GM21447 (cell line): Measurements from ENCODE around the gene SPTB.

Source experiments
- ATAC-seq: cut with Tn5 transposase; IDR thresholded peaks from one replicate; pipeline ENCODE4 v1.9.1; 2021; ENCODE audit not compliant: unreplicated experiment

The SPTB gene

DNA sequence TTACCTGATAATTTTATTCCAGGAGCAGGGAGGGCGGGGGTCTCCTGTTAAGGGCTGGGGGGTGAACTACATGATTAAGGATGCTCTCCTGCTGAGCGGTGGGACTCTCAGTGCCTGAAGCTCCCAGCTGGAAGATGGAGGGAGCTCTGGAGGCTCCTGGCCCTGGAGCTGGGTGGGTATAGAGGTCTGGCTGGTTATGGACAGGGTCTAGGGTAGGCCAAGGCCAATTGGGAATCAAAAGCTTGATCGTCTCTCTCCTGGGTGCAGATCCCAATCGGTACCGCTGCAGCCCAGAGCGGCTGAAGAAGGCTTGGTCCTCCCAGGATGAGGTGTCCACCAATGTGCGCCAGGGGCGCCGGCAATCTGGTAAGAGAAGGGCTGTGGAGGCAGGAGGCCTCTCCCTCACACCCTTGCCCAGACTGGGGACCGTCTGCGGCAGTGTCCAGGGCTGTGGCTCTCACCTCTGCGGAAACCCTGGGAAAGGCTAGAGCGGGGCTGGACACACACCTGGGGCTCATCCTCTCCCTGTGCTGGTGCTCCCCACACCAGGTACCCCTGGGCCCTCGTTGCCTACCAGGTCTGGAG, 147.1 kb downstream of the SPTB start:
- ATAC-seq, result no peak

DNA sequence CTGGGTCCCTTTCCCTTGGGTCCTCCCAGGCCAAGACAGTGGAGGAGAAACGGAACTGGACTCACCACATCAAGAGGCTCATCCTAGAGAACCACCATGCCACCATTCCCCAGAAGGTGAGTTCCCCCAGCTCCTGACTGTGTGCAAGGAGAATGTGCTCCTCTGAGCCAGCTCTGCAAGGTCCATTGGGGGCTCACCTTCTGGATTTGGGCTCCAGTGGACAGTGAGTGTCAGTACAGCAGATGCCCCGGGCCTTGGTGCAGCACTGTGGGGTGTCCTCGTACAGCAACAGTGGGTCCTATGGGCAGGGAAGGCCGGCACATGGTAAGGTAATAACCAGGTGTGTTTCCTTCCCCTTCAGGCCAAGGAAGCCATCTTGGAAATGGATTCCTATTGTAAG, 147.6 kb downstream of the SPTB start:
- no peak for ATAC-seq

DNA sequence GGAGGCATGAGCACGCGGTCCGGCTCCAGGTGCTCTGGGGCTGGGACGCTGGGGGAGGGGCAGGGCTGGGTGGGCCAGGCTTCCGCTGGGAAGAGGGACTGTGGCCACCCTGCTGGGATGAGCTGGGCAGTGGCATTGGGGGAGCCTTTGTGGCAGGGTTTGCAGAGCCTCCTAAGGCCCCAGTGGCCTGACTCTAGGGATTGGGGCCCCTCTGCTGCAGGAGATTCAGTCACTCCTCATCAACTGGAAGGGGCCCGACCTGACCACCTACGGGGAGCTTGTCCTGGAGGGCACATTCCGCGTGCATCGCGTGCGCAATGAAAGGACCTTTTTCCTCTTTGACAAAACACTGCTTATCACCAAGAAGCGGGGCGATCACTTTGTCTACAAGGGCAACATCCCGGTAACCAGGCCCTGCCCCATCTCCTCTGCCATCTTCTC, 148.5 kb downstream of the SPTB start:
- ATAC-seq, result no peak

- no peak for ATAC-seq
These were observed 149.0 kb downstream of the SPTB start for GRCh38 chr14:64730681-64731080.

GRCh38 chr14:64730061-64730440, 149.7 kb downstream of the SPTB start:
- no peak for ATAC-seq

GRCh38 chr14:64729386-64730060, 150.2 kb downstream of the SPTB start:
- ATAC-seq, result no peak

DNA sequence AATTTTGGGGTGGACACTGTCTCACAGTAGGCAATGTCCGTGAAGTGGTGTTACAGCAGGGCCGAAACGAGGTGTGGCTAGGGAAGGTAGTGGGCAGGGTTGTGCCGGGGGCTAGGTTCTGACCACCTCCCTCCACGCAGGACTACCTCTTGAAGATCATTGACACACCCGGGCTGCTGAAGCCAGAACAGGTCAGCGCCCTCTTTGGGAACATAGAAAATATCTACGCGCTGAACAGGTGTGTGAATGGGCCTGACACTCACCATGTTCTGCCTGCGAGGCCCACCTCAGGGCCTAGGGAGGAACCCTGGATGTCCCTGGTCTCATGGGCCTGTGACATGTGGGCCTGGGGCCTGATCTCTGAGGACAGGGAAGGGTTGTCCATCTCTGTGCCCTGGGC, 150.9 kb downstream of the SPTB start:
- ATAC-seq, result no peak

DNA sequence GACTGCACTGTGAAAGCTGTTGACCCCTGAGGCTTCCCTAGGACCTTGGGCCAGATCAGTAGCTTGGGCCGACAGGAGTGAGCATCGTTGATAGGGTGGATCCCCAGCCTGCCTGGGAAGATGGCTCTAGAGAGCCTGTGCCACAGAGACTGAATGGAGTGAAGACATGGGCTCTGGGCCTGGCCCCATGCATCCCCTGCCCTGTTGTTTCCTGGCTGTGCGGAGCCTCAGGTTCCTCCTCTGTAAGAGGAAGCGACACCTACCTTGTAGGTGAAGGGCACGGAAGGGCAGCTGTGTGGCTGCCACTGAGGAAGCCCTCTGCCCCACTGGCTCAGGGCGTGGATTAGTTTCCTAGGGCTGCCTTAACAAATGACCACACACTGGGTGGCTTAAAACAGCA, 151.6 kb downstream of the SPTB start:
- ATAC-seq, result no peak

DNA sequence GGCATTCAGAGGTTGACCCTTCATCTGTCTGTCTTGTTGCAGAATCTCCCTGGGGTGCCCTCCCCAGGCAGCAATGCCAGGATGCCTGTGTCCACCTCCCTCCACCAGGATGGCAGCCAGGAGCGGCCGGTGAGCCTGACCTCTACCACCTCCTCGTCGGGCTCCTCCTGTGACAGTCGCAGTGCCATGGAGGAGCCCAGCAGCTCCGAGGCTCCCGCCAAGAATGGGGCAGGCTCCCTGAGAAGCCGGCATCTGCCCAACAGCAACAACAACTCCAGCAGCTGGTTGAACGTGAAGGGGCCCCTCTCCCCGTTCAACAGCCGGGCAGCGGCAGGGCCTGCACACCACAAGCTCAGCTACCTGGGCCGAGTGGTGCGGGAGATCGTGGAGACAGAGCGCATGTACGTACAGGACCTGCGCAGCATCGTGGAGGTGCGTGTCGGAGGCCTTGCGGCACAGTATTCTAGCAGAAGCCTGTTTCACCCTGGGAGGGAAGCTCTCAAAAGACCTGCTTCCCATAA, 152.1 kb downstream of the SPTB start:
- no peak for ATAC-seq

- ATAC-seq, result no peak
These were observed 153.2 kb downstream of the SPTB start for GRCh38 chr14:64726585-64726890.

DNA sequence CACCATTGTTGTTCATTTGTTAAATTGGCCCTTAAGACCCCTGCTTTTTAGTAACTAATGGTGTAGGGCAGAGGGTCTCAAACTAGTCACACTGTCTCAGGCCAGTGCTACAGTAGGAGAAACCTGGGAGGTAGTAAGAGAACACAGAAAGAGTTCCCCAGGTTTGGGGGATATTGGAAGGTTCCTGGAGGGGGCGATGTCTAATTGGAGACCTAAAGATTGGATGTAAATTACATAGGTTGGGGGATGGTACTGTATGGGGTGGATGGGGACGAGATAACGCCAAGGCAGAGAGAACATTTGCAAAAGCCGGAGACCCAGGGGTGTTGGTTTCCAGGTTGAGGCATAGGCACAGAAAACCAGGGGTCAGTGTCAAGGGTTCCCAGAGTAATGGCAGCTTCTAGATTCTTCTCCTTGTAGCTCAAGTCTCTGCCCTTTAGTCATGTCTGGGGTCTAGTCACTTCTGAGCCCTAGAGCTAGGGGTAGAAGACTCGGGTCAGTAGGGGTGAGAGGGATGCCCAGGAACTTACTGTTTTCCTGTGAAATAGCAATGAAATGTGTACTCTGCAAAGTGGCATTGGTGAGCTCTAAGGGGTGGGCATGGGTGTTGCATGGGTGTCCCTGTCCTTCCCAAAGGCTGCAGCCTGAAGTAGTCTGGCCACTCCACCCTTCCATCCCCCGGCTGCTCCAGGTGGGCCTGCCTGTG, 153.7 kb downstream of the SPTB start:
- no peak for ATAC-seq

DNA sequence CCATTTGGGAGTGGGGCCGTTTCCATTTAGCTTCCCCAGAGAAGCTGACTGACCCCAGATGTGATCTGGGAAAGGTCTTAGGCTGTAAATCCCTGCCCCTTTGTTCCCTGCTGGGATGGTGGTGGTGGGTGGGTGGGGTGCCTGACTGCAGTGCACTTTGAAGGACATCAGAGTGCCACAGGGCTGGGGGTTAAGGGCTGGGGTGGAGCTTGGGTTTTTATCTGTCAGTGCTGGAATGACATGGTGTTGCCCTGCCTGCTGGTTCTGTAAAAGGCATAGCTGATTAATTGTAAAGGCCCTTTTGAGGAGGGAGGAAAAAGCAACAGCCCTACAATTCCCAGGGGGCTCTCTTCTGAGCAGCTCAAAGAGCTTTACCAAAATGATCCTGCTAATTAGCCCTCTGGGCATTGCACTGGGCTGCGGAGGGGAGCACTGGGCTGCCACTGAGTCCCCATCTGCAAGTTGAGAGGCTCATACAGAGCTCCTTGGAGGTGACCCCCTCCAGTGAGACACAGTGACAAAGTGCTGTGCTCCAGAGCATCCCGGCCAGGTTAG, 154.4 kb downstream of the SPTB start:
- ATAC-seq, result no peak

DNA sequence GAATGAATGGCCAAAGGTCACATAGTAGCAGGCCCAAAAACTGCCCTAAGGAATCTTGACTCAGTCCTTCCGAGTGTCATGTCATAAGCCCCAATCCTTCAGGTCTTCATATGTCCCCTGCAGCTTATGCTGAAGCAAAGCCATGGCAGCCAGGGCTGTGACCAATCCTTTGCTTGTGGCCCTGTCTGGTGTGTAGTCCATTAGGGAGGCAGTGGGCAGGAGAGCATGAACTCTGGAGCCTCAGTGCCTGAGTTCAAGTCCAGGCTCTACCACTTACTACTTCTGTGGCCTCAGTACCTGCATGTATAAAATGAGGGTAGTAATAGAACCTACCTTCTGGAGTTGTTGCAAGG, 155.2 kb downstream of the SPTB start:
- no peak for ATAC-seq

DNA sequence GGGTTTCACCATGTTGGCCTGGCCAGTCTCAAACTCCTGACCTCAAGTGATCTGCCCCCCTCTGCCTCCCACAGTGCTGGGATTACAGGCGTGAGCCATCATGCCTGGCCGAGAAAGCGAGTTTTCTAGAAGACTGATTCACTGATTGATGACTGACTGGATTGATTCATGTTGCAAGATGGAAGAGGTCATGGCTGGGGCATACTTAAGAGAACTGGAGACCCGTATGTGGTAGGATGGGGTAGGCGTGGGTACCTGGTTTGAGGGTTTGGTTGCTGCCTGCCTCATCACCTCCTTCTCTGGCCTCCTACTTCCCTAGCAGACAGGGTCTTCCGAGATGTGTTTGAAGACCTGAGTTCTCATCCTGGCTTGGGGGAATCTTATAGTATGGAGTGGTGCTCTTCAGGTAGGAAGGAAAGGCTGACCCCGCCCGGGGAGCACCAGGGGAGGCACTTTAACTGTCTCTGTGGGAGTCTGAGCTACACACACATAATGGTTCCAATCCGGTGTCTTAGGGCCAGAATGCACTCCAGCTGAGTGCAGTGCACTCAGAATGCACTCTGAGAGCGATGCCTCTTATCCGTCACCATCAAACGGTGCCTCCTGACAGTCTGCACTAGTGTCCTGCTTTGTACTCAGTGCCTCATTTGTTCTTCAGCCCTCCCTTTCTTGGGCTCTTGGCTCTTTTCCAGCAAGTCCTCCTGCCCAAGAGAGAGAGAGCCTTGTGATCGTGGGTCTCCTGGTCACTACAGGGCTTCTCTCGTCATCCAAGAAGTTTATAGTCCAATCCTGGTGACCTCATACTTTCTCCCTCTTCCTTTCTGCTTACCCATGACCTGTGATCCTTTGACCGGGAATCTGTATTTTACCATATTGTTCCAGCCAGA, 155.8 kb downstream of the SPTB start:
- ATAC-seq, result no peak

DNA sequence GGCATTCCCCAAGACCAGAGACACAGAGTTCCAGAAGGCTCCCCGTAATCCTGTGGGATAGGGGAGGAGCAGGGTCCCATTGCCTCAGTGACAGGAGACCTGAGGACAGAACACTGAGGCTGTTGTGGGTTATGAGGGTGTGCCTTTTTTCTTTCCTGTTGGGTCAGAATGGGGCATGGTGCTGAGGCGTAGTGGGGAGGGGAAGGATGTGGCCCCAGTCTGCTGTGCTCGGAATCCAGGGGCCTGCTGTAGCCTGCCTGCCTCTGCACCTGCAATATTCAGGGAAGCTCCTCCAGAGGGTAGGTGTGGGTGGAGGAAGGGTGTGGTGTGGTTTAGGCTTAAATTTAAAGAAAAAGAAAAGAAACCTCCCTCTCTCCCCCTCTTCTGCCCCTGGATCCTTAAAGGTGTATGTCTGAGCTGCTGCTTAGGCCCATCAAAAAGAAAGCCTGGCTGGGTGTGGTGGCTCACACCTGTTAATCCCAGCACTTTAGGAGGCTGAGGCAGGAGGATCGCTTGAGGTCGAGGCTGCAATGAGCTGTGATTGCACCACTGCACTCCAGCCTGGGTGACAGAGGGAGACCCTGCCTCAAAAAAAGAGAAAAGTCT, 156.8 kb downstream of the SPTB start:
- no peak for ATAC-seq

DNA sequence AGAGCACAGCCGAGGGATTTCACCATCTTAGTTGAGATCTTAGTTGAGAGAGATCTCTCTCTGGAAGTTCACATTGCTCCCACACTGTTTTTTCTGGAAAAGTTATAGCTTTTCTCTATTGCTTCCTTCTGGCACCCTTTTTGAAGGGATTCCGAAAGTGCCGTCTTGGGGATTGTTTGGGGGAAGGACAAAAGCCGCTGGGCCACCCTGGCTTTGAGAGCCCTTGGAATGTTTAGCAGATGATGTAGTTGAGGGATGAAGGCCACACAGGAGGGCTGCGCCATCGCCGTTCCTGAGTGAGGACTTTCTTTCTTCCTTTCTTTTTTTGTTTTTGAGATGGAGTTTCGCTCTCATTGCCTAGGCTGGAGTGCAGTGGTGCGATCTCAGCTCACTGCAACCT, 157.8 kb downstream of the SPTB start:
- ATAC-seq, result no peak

DNA sequence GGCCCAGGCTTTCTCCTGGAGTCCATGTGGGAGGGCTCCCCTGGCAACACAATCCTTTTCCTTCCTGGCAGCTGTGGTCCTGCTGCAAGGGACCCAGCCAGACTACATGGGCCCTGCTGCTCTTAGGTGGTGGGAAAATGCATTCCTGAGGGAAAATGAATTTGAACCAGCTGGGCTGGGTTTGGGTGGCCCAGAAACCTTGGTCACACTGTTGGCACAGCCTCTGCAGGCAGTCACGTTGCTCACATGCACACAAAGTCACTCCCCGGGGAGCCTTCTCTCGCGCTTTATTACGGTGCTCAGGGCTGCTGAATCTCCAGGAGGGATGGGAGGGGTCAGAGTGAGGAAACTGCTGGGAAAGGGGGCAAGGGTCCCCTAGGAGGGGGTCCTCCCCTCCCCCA, 158.3 kb downstream of the SPTB start:
- no peak for ATAC-seq

DNA sequence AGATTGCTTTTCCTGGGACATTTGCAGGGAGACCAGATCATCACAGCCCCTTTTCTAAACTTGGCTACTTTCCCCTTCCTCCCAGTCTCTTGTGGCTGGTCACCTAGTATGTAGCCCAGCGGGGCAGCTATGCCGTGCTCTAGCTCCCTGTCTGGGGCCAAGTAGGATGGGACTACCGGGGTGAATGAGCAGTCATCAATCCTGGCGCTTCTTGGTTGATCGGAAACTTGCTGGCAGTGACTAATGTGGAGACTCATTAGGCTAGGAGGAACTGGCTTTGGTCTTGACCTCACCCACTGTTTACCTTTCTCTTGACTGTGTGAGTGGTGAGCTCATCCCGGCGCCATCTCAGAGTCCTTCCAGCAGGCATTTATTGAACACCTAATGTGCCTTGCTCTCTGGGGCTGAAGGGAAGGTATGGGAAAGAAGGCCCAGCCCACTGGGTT, 159.6 kb downstream of the SPTB start:
- ATAC-seq, result no peak

- no peak for ATAC-seq
These were observed 160.1 kb downstream of the SPTB start for GRCh38 chr14:64719601-64720000.

- no peak for ATAC-seq
These were observed 160.9 kb downstream of the SPTB start for GRCh38 chr14:64718762-64719161.

GRCh38 chr14:64717870-64718269, 161.8 kb downstream of the SPTB start:
- no peak for ATAC-seq
